HCT116 (cell line): Measurements from ENCODE around the gene RASA2. TPM values are rescaled to one million over a fixed set of nuclear protein-coding genes. Genes with fewer than 3 reads are reported as not detected.

Experiments
- ATAC-seq: fragments of 200-7000 bp; cut with Tn5 transposase; 2 replicates; pipeline ENCODE4 v1.9.1; 2020; ENCODE audit warnings: mild to moderate bottlenecking, moderate library complexity
- BruUV-seq: library from RNA; stranded (reverse); fragments of 400-500 nt; replicated peaks from 2 replicates; lab custom pipeline; 2021; lab: Mats Ljungman, UMichigan
- CTCF ChIA-PET: fragments of 300-600 bp; sonication (Branson Sonifier 250); formaldehyde crosslinking; loops from one replicate; lab custom pipeline; 2021; ENCODE audit warnings: antibody characterized with exemption; lab: Charles Lee
- POLR2A ChIA-PET: fragments of 300-600, 350-600 bp; sonication (Branson Sonifier 250); formaldehyde crosslinking; loops from one replicate; lab custom pipeline; 2021; ENCODE audit warnings: antibody characterized with exemption; lab: Charles Lee
- RAD21 ChIA-PET, 2 experiments: fragments of 300-600 bp; sonication (Branson Sonifier 250); formaldehyde crosslinking; loops; one replicate each; lab custom pipeline; 2023; ENCODE audit warnings: low total read pairs in 2 of 2; ENCODE audit not compliant: uncharacterized antibody in 2 of 2, unreplicated experiment in 2 of 2, low non-redundant PET in 1 of 2; lab: Charles Lee
- DNase-seq: peaks from one replicate; pipeline ENCODE4 v3.0.0-alpha.2; 2010; ENCODE audit warnings: low read depth, low spot score
- H2AFZ ChIP-seq: fragments of 200-600 bp; shearing (Covaris generic), sonication (generic); 2 replicates; pipeline ENCODE4 v1.6.1; 2017; ENCODE audit warnings: low read depth, mixed run types, mixed read lengths, antibody characterized with exemption, low read length; ENCODE audit not compliant: poor library complexity, severe bottlenecking
- H3K27ac ChIP-seq: 2 replicates; pipeline ENCODE4 v1.5.1; 2012; ENCODE audit warnings: low read depth, low read length
- H3K27me3 ChIP-seq: fragments of 200-600 bp; sonication (generic); 2 replicates; pipeline ENCODE4 v1.6.1; 2016; ENCODE audit warnings: mixed run types, low read length, mixed read lengths; ENCODE audit not compliant: insufficient read depth
- H3K36me3 ChIP-seq, 2 experiments: fragments of 200-500 bp in 1 of 2; fragments of 200-600 bp in 1 of 2; sonication (Bioruptor generic) in 1 of 2; sonication (generic) in 1 of 2; 2 replicates each; pipeline versions ENCODE4 v1.5.1 to v1.6.1; 2014 to 2016; ENCODE audit warnings: low read length in 2 of 2, inconsistent platforms in 1 of 2, mixed read lengths in 1 of 2, mixed run types in 1 of 2; ENCODE audit not compliant: insufficient read depth in 2 of 2, control insufficient read depth in 1 of 2
- H3K4me1 ChIP-seq, 2 experiments: fragments of 200-600 bp in 1 of 2; sonication (generic) in 1 of 2; 2 replicates each; pipeline versions ENCODE4 v1.5.1 to v1.6.1; 2012 to 2017; ENCODE audit warnings: low read length in 2 of 2, inconsistent platforms in 1 of 2, mild to moderate bottlenecking in 1 of 2, mixed read lengths in 1 of 2, mixed run types in 1 of 2, moderate library complexity in 1 of 2; ENCODE audit not compliant: insufficient read depth in 2 of 2, control insufficient read depth in 1 of 2
- H3K4me2 ChIP-seq: fragments of 200-600 bp; sonication (generic); 2 replicates; pipeline ENCODE4 v1.6.1; 2017; ENCODE audit warnings: mixed run types, low read length, mixed read lengths
- H3K4me3 ChIP-seq, 2 experiments: fragments of 200-600 bp in 1 of 2; sonication (generic) in 1 of 2; replicated peaks in 1 of 2; 2 replicates each; pipeline ENCODE4 v1.5.1; 2011 to 2016; ENCODE audit warnings: low read length in 2 of 2, control low read depth in 1 of 2, low read depth in 1 of 2, mild to moderate bottlenecking in 1 of 2, mixed read lengths in 1 of 2, mixed run types in 1 of 2
- H3K79me2 ChIP-seq: fragments of 200-600 bp; sonication (generic); 2 replicates; pipeline ENCODE4 v1.6.1; 2017; ENCODE audit warnings: mild to moderate bottlenecking, mixed run types, low read length, moderate library complexity, mixed read lengths; ENCODE audit not compliant: insufficient read depth
- H3K9ac ChIP-seq: fragments of 200-600 bp; sonication (generic); 2 replicates; pipeline ENCODE4 v1.6.1; 2016; ENCODE audit warnings: low read length, mixed read lengths
- H3K9me2 ChIP-seq: fragments of 200-600 bp; sonication (generic), shearing (Covaris generic); 2 replicates; pipeline ENCODE4 v1.6.1; 2017; ENCODE audit warnings: mixed run types, mild to moderate bottlenecking, moderate library complexity; ENCODE audit not compliant: insufficient read depth
- H3K9me3 ChIP-seq, 2 experiments: fragments of 200-500 bp in 1 of 2; fragments of 200-600 bp in 1 of 2; sonication (Bioruptor generic) in 1 of 2; sonication (generic) in 1 of 2; 2 replicates each; pipeline ENCODE4 v1.6.1; 2014 to 2017; ENCODE audit warnings: low read length in 2 of 2, mixed read lengths in 2 of 2, inconsistent platforms in 1 of 2, low read depth in 1 of 2, mild to moderate bottlenecking in 1 of 2, mixed run types in 1 of 2, moderate library complexity in 1 of 2; ENCODE audit not compliant: control insufficient read depth in 1 of 2, insufficient read depth in 1 of 2
- H4K20me1 ChIP-seq: fragments of 200-600 bp; sonication (generic), shearing (Covaris generic); 2 replicates; pipeline ENCODE4 v1.6.1; 2017; ENCODE audit warnings: mixed run types, mild to moderate bottlenecking, moderate library complexity; ENCODE audit not compliant: insufficient read depth
- ATF3 ChIP-seq: IDR thresholded peaks from 2 replicates; pipeline ENCODE4 v1.6.1; 2012
- CBX3 ChIP-seq: IDR thresholded peaks from 2 replicates; pipeline ENCODE4 v1.6.1; 2012; ENCODE audit warnings: low read depth
- CEBPB ChIP-seq: IDR thresholded peaks from 2 replicates; pipeline ENCODE4 v1.6.1; 2012; ENCODE audit warnings: low read depth
- EGR1 ChIP-seq: IDR thresholded peaks from 2 replicates; pipeline ENCODE4 v1.6.1; 2012; ENCODE audit warnings: low read depth
- ELF1 ChIP-seq: IDR thresholded peaks from 2 replicates; pipeline ENCODE4 v1.6.1; 2012; ENCODE audit warnings: low read depth, borderline replicate concordance
- EZH2phosphoT487 ChIP-seq: fragments of 200-600 bp; IDR thresholded peaks from 2 replicates; pipeline ENCODE4 v1.6.1; 2018; ENCODE audit warnings: antibody characterized with exemption, borderline replicate concordance
- FOSL1 ChIP-seq: IDR thresholded peaks from 2 replicates; pipeline ENCODE4 v1.6.1; 2012; ENCODE audit warnings: low read depth
- MAX ChIP-seq: IDR thresholded peaks from 2 replicates; pipeline ENCODE4 v1.6.1; 2012
- POLR2A ChIP-seq: IDR thresholded peaks from 2 replicates; pipeline ENCODE4 v1.7.0; 2011; ENCODE audit warnings: borderline replicate concordance; ENCODE audit not compliant: insufficient read depth, insufficient read length; ENCODE audit errors: extremely low read depth
- RAD21 ChIP-seq: IDR thresholded peaks from 2 replicates; pipeline ENCODE4 v1.6.1; 2012; ENCODE audit warnings: low read depth, mild to moderate bottlenecking
- REST ChIP-seq: IDR thresholded peaks from 2 replicates; pipeline ENCODE4 v1.6.1; 2012; ENCODE audit warnings: low read depth
- SIN3A ChIP-seq: IDR thresholded peaks from 2 replicates; pipeline ENCODE4 v1.6.1; 2012; ENCODE audit warnings: low read depth
- SRF ChIP-seq: IDR thresholded peaks from 2 replicates; pipeline ENCODE4 v1.6.1; 2012; ENCODE audit warnings: low read depth
- TCF7L2 ChIP-seq: IDR thresholded peaks from 2 replicates; pipeline ENCODE4 v1.7.0; 2011; ENCODE audit warnings: borderline replicate concordance, inconsistent platforms; ENCODE audit not compliant: insufficient read depth, insufficient read length; ENCODE audit errors: extremely low read depth
- ZFX ChIP-seq: fragments of 450-650 bp; IDR thresholded peaks from 2 replicates; pipeline ENCODE4 v1.6.1; 2017
- ZNF274 ChIP-seq: fragments of 200-500 bp; sonication (Bioruptor generic); IDR thresholded peaks from 2 replicates; pipeline ENCODE4 v1.6.1; 2014; ENCODE audit warnings: mild to moderate bottlenecking, low read depth, low read length, inconsistent platforms
- intact Hi-C: fragments of 100-400 bp; cut with micrococcal nuclease; formaldehyde crosslinking; loops from 2 replicates; pipeline ENCODE4 v1.10.0; 2022
- total RNA-seq: library from RNA; stranded (reverse); gene quantifications from one replicate; pipeline ENCODE4 v1.2.1, GENCODE V29; 2021; ENCODE audit not compliant: unreplicated experiment

RASA2 gene
- total RNA-seq, 1 experiment from 2014 or later: 12.8 TPM

GRCh38 chr3:141500397-141500796, 13.6 kb downstream of the RASA2 start:
- ChIA-PET POLR2A (no interaction called here), CTCF (no interaction called here), RAD21 (no interaction called here)
- intact Hi-C loops: no loop called here
- TF ChIP-seq EZH2phosphoT487 (no peak), FOSL1 (no peak), POLR2A (no peak), CBX3 (no peak), CEBPB (no peak), ATF3 (no peak), ZFX (no peak), MAX (no peak), EGR1 (no peak), ZNF274 (no peak), RAD21 (no peak), SRF (no peak), TCF7L2 (no peak), SIN3A (no peak)
- BruUV-seq: no TSS peak
- Histone ChIP-seq H2AFZ (no peak overlapping the region), H3K36me3 (no peaks in the 10 kb centered on the region), H3K4me2 (no peak overlapping the region), H3K4me1 (no peaks in the 10 kb centered on the region), H3K9me2 (no peaks in the 10 kb centered on the region), H3K27ac (no peak overlapping the region), H3K79me2 (peaks cover 78% of the 10 kb centered on the region), H3K9me3 (no peaks in the 10 kb centered on the region), H3K27me3 (no peaks in the 10 kb centered on the region), H4K20me1 (0 out of 2 replicates have a peak, but pooled peaks cover 4% of the 10 kb centered on the region), H3K9ac (no peak overlapping the region), H3K4me3 (no peak overlapping the region)
- no peak for ATAC-seq
- DNase-seq: no peak

- ATAC-seq (no peak), DNase-seq (no peak)
- intact Hi-C loops: no loop called here
- no peaks in the 10 kb centered on the region for H3K4me1 ChIP-seq
- no peaks in the 10 kb centered on the region for H3K36me3 ChIP-seq
- H3K4me3 ChIP-seq: no peak overlapping the region
- TF ChIP-seq REST: no peak
- TF ChIP-seq ELF1: no peak
- TF ChIP-seq CEBPB: no peak
- no peak for TF ChIP-seq EZH2phosphoT487
- ChIA-PET POLR2A (no interaction called here), RAD21 (no interaction called here), CTCF (no interaction called here)
- H3K9me3 ChIP-seq: no peaks in the 10 kb centered on the region
- H2AFZ ChIP-seq: no peak overlapping the region
- peaks cover 83% of the 10 kb centered on the region for H3K79me2 ChIP-seq
- BruUV-seq: no TSS peak
- H4K20me1 ChIP-seq: 0 out of 2 replicates have a peak, but pooled peaks cover 4% of the 10 kb centered on the region
- H3K9me2 ChIP-seq: no peaks in the 10 kb centered on the region
- H3K9ac ChIP-seq: no peak overlapping the region
- no peak overlapping the region for H3K4me2 ChIP-seq
- no peak overlapping the region for H3K27ac ChIP-seq
- no peaks in the 10 kb centered on the region for H3K27me3 ChIP-seq
These were observed 18.3 kb downstream of the RASA2 start for GRCh38 chr3:141505166-141505565.
